HUES64 (cell line): ENCODE results near the gene MIGA2. TPM values are rescaled to one million over a fixed set of nuclear protein-coding genes. Genes with fewer than 3 reads are reported as not detected.
A peak's percentile ranks its signal among the peaks of the same experiment; 100 is the strongest.
"Not testable (repeated sequence)": the region's sequence is repeated elsewhere in the genome, so short reads cannot be mapped to it uniquely, and the experiment has no call there.

Experiments
- H3K27ac ChIP-seq: 2 replicates; pipeline ENCODE4 v1.7.0; 2013; ENCODE audit warnings: low read depth, low read length, inconsistent platforms
- H3K27me3 ChIP-seq: 2 replicates; pipeline ENCODE4 v1.6.1; 2013; ENCODE audit warnings: mild to moderate bottlenecking, low read length; ENCODE audit not compliant: insufficient read depth
- H3K36me3 ChIP-seq: 2 replicates; pipeline ENCODE4 v1.6.1; 2013; ENCODE audit warnings: mild to moderate bottlenecking, low read length; ENCODE audit not compliant: insufficient read depth
- H3K4me1 ChIP-seq: 2 replicates; pipeline ENCODE4 v1.6.1; 2013; ENCODE audit warnings: mild to moderate bottlenecking, low read length, moderate library complexity; ENCODE audit not compliant: insufficient read depth
- H3K4me3 ChIP-seq: 2 replicates; pipeline ENCODE4 v1.5.1; 2013; ENCODE audit warnings: mild to moderate bottlenecking, low read length, moderate library complexity
- H3K9ac ChIP-seq: 2 replicates; pipeline ENCODE4 v1.6.1; 2013; ENCODE audit warnings: mild to moderate bottlenecking, low read depth, low read length
- H3K9me3 ChIP-seq: 2 replicates; pipeline ENCODE4 v1.6.1; 2013; ENCODE audit warnings: low read depth, low read length; ENCODE audit not compliant: insufficient read depth
- WGBS: fragments of 150-250, 120-280 bp; methylation state at CpG from one replicate; pipeline ENCODE4 v1.1.7; 2013; ENCODE audit warnings: missing lambda C conversion rate; 5-methylcytosine and 5-hydroxymethylcytosine counted together
- polyA plus RNA-seq, 2 experiments: library from polyadenylated mRNA; stranded (reverse); fragments of 50-300 nt; gene quantifications; one replicate each; pipeline ENCODE4 v1.2.3, GENCODE V29; 2013

MIGA2 gene, protein sequence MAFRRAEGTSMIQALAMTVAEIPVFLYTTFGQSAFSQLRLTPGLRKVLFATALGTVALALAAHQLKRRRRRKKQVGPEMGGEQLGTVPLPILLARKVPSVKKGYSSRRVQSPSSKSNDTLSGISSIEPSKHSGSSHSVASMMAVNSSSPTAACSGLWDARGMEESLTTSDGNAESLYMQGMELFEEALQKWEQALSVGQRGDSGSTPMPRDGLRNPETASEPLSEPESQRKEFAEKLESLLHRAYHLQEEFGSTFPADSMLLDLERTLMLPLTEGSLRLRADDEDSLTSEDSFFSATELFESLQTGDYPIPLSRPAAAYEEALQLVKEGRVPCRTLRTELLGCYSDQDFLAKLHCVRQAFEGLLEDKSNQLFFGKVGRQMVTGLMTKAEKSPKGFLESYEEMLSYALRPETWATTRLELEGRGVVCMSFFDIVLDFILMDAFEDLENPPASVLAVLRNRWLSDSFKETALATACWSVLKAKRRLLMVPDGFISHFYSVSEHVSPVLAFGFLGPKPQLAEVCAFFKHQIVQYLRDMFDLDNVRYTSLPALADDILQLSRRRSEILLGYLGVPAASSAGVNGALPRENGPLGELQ
- 13.5 TPM for polyA plus RNA-seq (2013, experiment 1 of 2)
- polyA plus RNA-seq (2013, experiment 2 of 2), result 11.2 TPM

DNA sequence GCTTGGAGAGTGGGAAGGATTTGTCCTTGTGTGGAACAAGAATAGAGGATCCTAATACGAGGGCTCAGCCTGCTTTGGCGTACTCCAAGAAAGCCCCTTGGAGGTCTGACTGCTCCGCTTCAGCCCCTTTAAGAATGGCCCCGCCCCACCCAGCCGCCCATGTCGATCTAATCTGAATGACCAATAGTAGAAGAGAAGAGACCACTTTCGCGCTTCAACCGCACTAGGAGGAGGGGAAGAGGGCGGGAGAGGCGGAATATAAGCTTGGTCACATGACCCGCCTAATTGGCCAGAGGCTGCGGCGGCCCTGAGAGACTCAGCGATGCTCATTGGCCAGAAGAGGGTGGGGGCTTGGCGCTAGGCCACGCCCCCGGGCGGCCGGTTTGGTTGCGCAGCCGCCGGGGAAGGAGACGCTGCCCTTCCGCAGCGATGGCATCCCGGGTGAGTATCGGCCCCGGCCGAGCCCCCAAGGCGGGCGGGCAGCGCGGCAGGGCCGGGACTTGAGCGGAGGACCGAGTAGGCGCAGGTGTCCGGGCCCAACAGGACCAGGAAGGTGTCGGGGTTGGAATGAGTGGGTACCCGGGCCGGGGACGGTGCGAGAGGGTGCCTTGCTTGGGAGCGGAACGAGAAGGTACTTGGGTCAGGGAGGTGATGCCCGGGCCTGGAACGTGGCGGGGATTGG, at the start of gene MIGA2:
Gene MIGA2, plus strand, starts transcription at position 386 of the 682 bp plus-strand sequence. CDS start 3,969 bp downstream, outside the sequence.
- no peaks in the 10 kb centered on the region; the same call in 1 of the 2 replicates for H3K4me1 ChIP-seq
- H3K4me3 ChIP-seq, result peak within 1 kb of the TSS; percentile 94
- under 1% methylated on average over 49 of the region's 49 CpGs for WGBS
- peak within 1 kb of the TSS; percentile 76 for H3K9ac ChIP-seq
- no peaks in the 10 kb centered on the region for H3K27me3 ChIP-seq
- H3K36me3 ChIP-seq, result peaks cover 6% of the 10 kb centered on the region
- peak within 1 kb of the TSS; percentile 45; the same call in 1 of the 2 replicates for H3K27ac ChIP-seq
- H3K9me3 ChIP-seq, result no peaks in the 10 kb centered on the region

DNA sequence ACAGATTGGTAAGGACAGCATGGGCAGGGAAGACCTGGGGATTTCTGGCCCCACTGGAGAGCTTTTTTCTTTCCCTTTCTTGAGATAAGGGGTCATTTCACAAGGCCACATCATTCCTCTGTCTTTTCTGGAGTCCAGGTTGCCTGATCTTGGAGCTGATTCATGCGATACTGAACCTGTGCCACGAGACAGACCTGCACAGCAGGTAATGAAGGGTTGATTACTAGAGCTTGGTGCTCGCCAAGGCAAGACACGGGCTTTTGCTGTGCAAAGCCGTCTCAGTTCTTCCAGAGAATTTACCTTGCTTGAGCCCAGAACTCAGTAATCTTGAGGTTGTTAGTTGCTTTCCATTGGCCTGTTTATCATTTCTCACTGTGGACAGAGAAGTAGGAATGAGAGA, 49.8 kb upstream of the MIGA2 start:
- Histone ChIP-seq H3K9ac (no peak overlapping the region), H3K27ac (no peak overlapping the region), H3K36me3 (peaks cover 90% of the 10 kb centered on the region), H3K9me3 (no peaks in the 10 kb centered on the region), H3K4me3 (no peak overlapping the region), H3K4me1 (no peaks in the 10 kb centered on the region), H3K27me3 (no peaks in the 10 kb centered on the region)
- 92% methylated on average over 5 of the region's 5 CpGs for WGBS

DNA sequence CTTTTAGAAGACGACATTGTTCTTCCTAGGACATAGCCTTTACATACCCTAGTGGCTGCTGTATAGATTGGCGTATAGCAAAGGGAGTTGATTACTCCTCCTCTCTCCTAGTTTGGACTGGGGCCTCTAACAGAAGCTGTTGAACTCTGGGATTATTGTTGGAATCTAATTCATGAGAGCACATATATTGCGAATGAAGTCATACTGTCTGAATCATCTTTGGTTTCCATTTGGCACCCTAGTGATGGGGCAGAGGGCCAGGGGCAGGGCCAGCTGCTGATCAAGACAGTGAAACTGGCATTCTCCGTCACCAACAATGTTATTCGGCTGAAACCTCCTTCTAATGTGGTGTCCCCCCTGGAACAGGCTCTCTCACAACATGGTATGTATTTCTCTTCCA, 48.6 kb upstream of the MIGA2 start:
- H3K36me3 ChIP-seq, result peaks cover 88% of the 10 kb centered on the region
- no peak overlapping the region for H3K27ac ChIP-seq
- no peak overlapping the region for H3K4me3 ChIP-seq
- 95% methylated on average over 5 of the region's 5 CpGs for WGBS
- H3K4me1 ChIP-seq, result no peaks in the 10 kb centered on the region
- H3K9me3 ChIP-seq, result no peaks in the 10 kb centered on the region
- H3K27me3 ChIP-seq, result no peaks in the 10 kb centered on the region
- no peak overlapping the region for H3K9ac ChIP-seq

DNA sequence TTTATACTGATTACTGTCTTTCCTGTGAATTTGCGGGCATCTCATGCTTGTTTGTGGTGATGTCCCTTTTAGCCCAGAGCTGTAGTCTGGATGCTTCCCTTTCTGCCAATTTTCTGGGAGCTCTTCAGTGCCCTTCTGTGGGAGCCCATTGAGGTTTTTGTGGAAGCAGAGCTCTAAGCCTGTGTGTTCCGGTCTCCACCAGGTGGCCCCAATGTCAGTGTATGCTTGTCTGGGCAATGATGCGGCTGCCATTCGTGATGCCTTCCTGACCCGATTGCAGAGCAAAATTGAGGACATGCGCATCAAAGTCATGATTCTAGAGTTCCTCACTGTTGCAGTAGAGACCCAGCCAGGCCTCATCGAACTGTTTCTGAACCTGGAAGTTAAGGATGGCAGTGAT, 43.4 kb upstream of the MIGA2 start:
- WGBS, result 92% methylated on average over 7 of the region's 7 CpGs
- Histone ChIP-seq H3K27ac (no peak overlapping the region), H3K9me3 (no peaks in the 10 kb centered on the region), H3K27me3 (no peaks in the 10 kb centered on the region), H3K4me3 (no peak overlapping the region), H3K9ac (no peak overlapping the region), H3K36me3 (peaks cover 86% of the 10 kb centered on the region), H3K4me1 (no peaks in the 10 kb centered on the region)

DNA sequence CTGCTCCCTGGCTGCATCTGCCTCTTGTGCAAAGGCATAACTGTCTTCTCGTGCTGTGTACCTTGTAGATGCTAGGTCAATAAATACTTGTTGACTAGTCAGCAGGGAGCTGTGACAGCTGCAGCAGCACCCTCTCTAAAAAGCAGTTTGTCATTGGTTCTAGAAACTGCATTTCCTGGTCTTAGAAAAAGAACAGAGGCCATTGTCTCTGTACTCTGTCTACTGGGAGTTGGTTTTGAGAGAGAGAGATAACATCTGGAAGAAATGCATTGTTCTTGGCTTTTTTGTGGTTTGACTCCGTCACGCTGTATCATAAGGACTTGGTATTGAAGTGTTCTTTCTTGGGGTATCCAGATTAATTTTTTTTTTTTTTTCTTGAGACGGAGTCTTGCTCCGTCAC, 40.6 kb upstream of the MIGA2 start:
- Histone ChIP-seq H3K9ac (no peak overlapping the region), H3K4me1 (no peaks in the 10 kb centered on the region), H3K9me3 (no peaks in the 10 kb centered on the region), H3K27me3 (no peaks in the 10 kb centered on the region), H3K4me3 (no peak overlapping the region), H3K27ac (no peak overlapping the region), H3K36me3 (peaks cover 86% of the 10 kb centered on the region)
- 94% methylated on average over 5 of the region's 5 CpGs for WGBS

DNA sequence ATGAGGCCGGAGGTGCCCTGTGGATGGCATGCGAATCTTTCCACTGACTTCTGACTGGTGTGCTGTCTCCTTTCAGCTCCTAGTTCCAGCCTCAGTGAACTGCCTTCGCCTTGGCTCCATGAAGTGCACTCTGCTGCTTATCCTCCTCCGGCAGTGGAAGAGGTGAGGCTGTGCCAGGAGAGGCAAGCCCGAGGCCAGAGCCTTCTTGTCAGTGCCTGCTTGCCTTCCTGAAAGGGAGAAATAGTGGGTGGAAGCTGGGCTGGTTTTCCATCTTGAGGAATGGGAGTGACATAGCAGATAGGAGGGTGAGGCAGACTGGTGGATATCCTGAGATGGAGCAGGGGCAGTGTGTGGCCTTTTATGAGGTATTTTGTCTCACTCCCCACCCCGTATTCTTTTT, 38.0 kb upstream of the MIGA2 start:
- WGBS, result 97% methylated on average over 6 of the region's 6 CpGs
- Histone ChIP-seq H3K9ac (no peak overlapping the region), H3K36me3 (peaks cover 92% of the 10 kb centered on the region), H3K4me3 (no peak overlapping the region), H3K4me1 (no peaks in the 10 kb centered on the region), H3K27ac (no peak overlapping the region), H3K9me3 (no peaks in the 10 kb centered on the region), H3K27me3 (no peaks in the 10 kb centered on the region)

DNA sequence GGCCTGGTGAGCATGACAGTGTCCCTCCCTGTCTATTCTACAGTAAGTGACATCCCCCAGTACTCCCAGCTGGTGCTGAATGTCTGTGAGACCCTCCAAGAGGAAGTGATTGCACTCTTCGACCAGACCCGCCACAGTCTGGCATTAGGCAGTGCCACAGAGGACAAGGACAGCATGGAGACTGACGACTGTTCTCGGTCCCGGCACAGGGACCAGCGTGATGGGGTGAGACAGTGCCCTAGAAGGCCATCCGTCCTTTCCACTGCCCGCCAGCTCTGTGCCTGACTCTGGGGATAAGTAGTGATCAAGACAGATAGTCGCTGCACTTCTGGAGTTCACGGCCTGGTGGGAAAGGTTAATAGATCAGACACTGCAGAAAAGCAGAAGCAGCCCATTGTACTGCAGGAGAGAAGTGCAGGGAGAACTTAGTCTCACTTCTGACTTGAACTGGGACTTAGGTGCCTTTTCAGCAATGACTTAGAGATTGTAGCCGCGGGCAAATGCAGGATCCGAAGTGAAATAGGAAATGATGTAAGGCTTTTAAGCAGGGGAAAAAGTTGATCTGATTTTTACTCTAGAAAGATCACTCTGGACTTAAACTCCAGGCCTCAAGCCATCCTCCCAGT, 36.7 kb upstream of the MIGA2 start:
- 96% methylated on average over 13 of the region's 13 CpGs for WGBS

DNA sequence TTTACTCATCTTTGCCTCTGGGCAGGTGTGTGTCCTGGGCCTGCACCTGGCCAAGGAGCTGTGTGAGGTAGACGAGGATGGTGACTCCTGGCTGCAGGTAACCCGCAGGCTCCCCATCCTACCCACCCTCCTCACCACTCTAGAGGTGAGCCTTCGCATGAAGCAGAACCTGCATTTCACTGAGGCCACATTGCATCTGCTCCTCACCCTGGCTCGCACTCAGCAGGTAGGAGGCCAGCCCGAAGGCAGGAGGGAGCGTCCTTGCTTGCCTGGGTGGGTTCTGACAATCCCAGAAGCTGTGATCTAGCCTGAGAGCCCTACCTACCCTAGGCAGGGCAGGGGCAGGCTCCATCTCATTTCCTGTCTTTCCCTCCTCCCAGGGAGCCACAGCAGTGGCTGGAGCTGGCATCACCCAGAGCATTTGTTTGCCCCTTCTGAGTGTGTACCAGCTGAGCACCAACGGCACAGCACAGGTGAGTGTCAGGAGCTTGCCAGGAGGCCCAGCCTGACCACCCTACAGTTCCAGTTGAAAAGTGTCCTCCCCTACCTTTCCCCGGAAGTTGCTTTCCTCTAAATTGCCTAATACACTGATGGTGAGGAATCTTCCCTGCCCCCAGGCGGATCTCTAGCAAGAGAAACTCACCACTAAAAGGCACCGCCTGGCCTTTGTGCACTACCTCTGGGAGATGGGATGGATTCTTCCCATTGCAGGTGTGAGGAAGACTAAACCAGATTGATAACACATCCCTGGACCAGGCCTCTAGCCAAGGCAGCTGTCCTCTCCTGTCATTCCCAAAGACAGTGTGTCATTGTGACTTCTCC, 34.7 kb upstream of the MIGA2 start:
- no peaks in the 10 kb centered on the region for H3K27me3 ChIP-seq
- H3K36me3 ChIP-seq, result peaks cover 87% of the 10 kb centered on the region
- WGBS, result 96% methylated on average over 10 of the region's 10 CpGs
- H3K27ac ChIP-seq, result no peak overlapping the region
- no peaks in the 10 kb centered on the region for H3K9me3 ChIP-seq
- H3K4me3 ChIP-seq, result no peak overlapping the region
- H3K4me1 ChIP-seq, result no peaks in the 10 kb centered on the region
- no peak overlapping the region for H3K9ac ChIP-seq

More for the DNA sequence above, 36.7 kb upstream of the MIGA2 start:
- H3K27ac ChIP-seq, result no peak overlapping the region
- no peak overlapping the region for H3K9ac ChIP-seq
- no peaks in the 10 kb centered on the region for H3K27me3 ChIP-seq
- H3K36me3 ChIP-seq, result peaks cover 86% of the 10 kb centered on the region
- H3K4me1 ChIP-seq, result no peaks in the 10 kb centered on the region
- no peak overlapping the region for H3K4me3 ChIP-seq
- H3K9me3 ChIP-seq, result no peaks in the 10 kb centered on the region

DNA sequence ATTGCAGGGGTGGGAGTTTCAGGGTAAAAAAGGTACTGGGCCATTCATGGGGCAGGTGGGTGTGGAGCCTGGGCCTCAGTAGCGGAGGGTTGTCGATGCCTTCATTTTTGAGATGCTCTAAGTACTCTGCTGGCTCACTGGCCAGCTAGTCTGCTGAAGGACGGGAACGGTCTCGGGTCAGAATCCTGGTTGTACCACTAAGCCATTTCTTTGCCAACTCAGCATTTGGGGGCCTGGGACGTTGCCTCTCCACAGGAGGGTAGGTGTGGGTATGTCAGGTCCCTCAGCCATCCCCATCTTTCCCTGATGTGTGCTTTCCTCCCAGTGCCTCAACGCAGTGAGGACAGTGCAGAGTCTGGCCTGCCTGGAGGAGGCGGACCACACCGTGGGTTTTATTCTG, 33.4 kb upstream of the MIGA2 start:
- H3K4me1 ChIP-seq, result no peaks in the 10 kb centered on the region
- H3K9ac ChIP-seq, result no peak overlapping the region
- no peaks in the 10 kb centered on the region for H3K27me3 ChIP-seq
- H3K4me3 ChIP-seq, result no peak overlapping the region
- H3K36me3 ChIP-seq, result peaks cover 88% of the 10 kb centered on the region
- no peak overlapping the region for H3K27ac ChIP-seq
- WGBS, result 96% methylated on average over 9 of the region's 9 CpGs
- no peaks in the 10 kb centered on the region for H3K9me3 ChIP-seq

DNA sequence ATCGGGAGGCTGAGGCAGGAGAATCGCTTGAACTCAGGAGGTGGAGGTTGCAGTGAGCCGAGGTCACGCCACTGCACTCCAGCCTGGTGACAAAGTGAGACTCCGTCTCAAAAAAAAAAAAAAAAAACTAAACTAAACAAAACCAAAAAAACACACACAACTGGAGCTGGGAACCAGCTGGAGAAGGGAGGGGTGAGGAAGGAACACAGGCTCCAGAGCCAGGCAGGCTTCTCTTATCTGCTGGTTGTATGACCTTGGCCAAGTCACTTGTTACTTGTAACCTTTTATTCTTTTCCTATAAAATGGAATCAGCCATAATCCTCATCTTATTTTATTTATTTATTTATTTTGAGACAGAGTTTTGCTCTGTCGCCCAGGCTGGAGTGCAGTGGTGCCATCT, 32.3 kb upstream of the MIGA2 start:
- not testable (repeated sequence) for H3K27ac ChIP-seq, H3K4me1 ChIP-seq, H3K9me3 ChIP-seq, H3K9ac ChIP-seq, H3K27me3 ChIP-seq, H3K4me3 ChIP-seq
- peaks cover 87% of the 10 kb centered on the region for H3K36me3 ChIP-seq
- WGBS, result 94% methylated on average over 5 of the region's 6 CpGs
